NCI-H2029 treated with DMSO at 0.1 percent for 48 hours (cell line): ENCODE data around the gene ZSWIM5.
"Not testable (repeated sequence)": the region's sequence is repeated elsewhere in the genome, so short reads cannot be mapped to it uniquely, and the experiment has no call there.

Experiments
- DNase-seq: peaks from one replicate; lab custom pipeline; 2025; lab: John Stamatoyannopoulos, UW

ZSWIM5 gene

DNA sequence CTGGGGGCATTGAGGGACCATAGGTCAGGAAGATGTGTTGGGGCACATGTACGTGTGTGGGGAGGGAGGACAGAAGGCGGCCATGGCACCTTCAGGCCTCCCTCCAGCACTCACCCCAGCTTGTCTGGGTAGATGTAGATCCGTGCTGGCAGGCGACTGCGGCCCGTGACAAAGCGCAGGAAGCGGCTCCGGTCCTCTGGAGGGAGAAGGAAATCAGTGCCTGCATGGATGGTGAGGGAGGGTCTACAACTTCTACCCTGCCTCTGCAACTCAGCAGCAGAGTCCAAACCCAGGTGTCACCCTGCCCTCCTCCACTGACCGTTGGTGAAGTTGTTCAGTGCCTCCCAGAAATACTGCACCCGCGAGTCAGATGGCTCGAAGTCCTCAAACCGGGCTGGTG is 202.7 kb downstream of the ZSWIM5 start:
- DNase-seq, result no peak

DNA sequence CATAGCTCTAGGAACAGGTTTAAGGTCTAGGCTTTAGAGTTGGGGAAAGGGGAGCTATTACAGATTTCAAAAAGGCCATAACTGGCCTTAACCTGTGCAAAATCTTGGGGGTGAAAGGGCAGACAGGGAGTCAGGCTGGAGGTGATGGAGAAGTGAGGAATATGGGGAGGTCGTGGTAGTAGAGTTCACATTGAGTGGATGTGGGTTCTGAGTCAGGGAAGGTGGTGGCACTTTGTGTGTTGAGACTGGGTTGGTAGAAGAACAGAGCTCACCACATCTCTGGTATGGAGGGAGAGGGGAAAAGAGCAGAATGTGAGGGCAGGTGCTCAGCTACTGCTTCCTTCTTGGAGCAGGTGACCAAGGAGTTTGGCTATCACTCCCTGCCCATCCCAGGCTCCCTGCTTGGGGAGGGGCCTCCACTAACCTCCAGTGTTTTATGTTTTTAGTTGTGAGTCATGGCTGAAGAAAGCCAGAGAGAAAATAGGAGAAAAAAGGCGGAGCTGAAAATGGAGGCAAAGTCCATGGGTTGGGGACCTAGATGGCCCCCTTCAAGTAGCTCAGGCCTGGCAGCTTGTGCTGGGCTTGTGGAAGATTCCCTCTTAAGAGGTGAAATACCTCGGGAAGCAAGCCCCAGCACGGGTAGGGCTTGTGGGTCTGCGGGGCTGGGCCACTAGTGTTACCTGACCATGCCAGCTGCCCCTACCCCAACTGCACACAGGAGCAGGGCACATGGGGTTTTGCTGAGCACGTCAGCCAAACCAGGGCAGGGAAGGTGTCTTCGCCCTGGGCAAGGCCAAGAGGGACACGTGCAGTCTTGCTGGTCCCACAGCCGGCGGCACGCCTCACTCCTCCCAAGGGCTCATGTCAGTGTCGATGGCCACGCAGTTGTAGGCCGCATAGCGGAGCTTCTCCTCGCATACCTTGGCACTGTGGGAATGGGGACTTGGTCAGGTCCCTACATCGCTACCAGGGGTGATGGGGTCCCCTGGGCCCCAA is 203.5 kb downstream of the ZSWIM5 start:
- no peak for DNase-seq

GRCh38 chr1:45001576-45001975 is 204.8 kb downstream of the ZSWIM5 start:
- not testable (repeated sequence) for DNase-seq

DNA sequence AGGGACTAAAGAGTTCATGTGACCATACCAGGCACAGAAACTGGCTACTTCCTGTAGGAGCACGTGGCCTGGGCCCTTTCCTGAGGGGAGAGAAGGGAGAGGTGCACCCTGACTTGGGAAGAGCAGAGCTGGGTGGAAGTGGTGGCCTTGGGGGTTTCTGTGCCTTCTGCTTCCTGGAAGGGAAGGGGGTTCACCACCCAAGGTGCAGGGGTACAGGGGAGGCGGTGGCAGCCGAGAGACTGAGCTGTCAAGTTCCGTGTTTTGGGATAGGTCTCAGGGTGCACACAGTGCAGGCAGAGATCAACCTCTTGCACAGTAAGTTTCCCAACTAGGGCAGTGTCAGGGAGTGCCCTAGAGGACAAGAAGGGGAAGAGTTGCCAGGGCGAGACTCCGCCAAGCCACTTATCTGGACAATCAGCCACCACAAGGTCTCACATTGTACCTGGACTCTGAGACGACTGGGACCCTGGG is 205.4 kb downstream of the ZSWIM5 start:
- no peak for DNase-seq

DNA sequence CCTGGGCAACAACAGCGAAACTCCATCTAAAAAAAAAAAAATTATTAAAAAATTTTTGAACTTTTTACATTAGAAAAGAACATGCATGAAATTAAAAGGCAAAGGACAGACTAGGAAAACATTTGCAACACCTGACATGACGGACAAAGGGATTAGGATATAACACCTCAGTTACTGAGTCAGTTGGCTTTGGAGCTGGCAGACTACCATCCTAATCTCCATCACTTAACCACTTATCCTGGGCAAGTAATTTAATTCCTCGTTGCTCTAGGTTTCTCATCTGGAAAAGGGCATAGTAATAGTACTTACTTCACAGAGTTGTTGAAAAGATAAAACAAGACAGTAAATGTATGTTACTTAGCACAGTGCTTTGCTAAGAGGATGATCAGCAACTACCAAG is 207.2 kb downstream of the ZSWIM5 start:
- DNase-seq, result no peak

GRCh38 chr1:44995467-44996238 is 210.8 kb downstream of the ZSWIM5 start:
- no peak for DNase-seq

DNA sequence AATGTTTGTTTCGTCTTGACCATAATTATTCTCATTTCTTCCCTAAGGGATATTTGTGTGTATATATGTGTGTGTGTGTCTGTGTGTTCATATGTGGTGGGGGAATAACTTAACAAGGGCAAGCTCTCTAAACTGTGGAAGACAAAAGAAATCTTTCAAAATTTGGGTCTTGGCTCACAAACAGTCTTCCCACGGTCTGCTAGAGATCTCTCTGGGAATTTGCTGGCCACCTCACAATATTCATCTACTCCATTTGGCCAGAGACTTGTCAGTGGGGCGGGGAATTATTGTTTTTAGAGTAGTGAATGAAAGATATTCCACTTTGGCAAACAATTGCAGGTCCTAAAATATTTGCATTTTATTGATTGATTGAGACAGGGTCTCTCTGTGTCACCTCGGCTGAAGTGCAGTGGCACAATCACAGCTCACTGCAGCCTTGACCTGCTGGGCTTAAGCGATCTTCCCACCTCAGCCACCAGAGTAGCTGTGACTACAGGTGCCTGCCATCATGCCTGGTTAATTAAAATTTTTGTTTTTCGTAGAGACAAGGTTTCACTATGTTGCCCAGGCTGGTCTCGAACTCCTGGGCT is 212.0 kb downstream of the ZSWIM5 start:
- no peak for DNase-seq

GRCh38 chr1:44988531-44989156 is 217.8 kb downstream of the ZSWIM5 start:
- peak; percentile 38 for DNase-seq

DNA sequence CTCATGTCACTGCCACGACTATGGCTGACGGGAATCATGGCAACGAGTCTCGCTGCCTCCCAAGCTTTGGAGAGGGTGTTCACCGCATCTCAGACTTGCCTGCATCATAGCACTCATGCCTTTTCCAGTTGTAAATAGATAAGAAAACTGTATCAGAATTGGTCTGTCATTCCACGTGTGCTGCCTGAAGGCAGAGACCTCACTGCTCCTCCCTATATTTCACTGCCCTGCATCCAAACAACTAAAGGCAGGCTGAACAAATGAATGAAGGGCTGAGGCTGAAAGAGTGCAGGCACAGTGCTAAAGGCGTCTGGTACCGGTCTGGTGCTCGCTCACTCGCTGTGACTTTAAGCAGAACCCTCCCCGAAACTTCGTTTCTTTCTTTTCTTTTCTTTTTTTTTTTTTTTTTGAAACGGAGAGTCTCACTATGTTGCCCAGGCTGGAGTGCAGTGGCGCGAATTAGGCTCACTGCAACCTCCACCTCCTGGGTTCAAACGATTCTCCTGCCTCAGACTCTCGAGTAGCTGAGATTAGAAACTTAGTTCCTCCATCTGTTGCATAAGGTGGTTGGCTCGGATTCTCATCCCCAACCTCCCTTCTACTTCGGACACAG is 220.6 kb downstream of the ZSWIM5 start:
- DNase-seq, result no peak

- not testable (repeated sequence) for DNase-seq
Measured at GRCh38 chr1:44977372-44977771, 229.0 kb downstream of the ZSWIM5 start.

GRCh38 chr1:44976252-44976651 is 230.2 kb downstream of the ZSWIM5 start:
- no peak for DNase-seq

DNA sequence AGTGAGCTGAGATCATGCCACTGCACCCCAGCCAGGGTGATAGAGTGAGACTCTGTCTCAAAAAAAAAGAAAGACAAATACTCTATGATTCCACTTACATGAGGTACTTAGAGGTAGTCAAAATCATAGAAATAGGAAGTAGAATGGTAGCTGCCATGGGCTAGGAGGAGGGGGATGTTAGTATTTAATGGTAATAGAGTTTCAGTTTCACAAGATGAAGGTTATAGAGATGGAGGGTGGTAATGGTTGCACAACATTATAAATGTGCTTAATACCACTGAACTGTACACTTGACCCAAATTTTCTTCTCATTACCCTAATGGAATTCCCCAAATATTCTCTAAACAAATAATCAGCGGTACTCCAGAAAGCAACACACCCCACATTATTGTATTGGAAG is 232.8 kb downstream of the ZSWIM5 start:
- no peak for DNase-seq

GRCh38 chr1:44970317-44970716 is 236.1 kb downstream of the ZSWIM5 start:
- DNase-seq, result no peak
